WTC11 (cell line): ENCODE measurements around the gene IFI16. TPM values are rescaled to one million over a fixed set of nuclear protein-coding genes. Genes with fewer than 3 reads are reported as not detected.

Source experiments
- ATAC-seq: fragments of 200-7000 bp; cut with Tn5 transposase; 2 replicates; pipeline ENCODE4 v1.10.0; 2021; ENCODE audit warnings: mild to moderate bottlenecking, moderate library complexity
- CTCF ChIA-PET: fragments of 300-600 bp; sonication (Branson Sonifier 250); formaldehyde crosslinking; loops from one replicate; lab custom pipeline; 2021; ENCODE audit warnings: antibody characterized with exemption; lab: Charles Lee
- POLR2A ChIA-PET: fragments of 350-600 bp; sonication (Branson Sonifier 250); formaldehyde crosslinking; loops from one replicate; lab custom pipeline; 2021; ENCODE audit warnings: antibody characterized with exemption; lab: Charles Lee
- DNase-seq: peaks from one replicate; pipeline ENCODE4 v3.0.0; 2021; ENCODE audit warnings: low spot score
- H3K27ac Mint-ChIP-seq: 2 replicates; pipeline ENCODE4 v1.8.0; 2021; ENCODE audit warnings: mixed read lengths
- H3K27me3 Mint-ChIP-seq: 2 replicates; pipeline ENCODE4 v1.8.0; 2021; ENCODE audit warnings: low read depth, mild to moderate bottlenecking, moderate library complexity, mixed read lengths
- H3K36me3 Mint-ChIP-seq: 2 replicates; pipeline ENCODE4 v1.8.0; 2021; ENCODE audit warnings: mixed read lengths
- H3K4me1 Mint-ChIP-seq: 2 replicates; pipeline ENCODE4 v1.8.0; 2022; ENCODE audit warnings: mixed read lengths
- H3K4me3 Mint-ChIP-seq: 2 replicates; pipeline ENCODE4 v1.8.0; 2021; ENCODE audit warnings: mild to moderate bottlenecking, moderate library complexity, mixed read lengths
- H3K9me3 Mint-ChIP-seq: 2 replicates; pipeline ENCODE4 v1.8.0; 2021; ENCODE audit warnings: mixed read lengths
- ELF4 ChIP-seq: sonication (generic); formaldehyde crosslinking; IDR thresholded peaks from 2 replicates; pipeline ENCODE4 v1.8.1; 2022; ENCODE audit warnings: low read depth, mild to moderate bottlenecking, moderate library complexity, missing genetic modification reagents
- FOXK1 ChIP-seq: sonication (generic); formaldehyde crosslinking; IDR thresholded peaks from 2 replicates; pipeline ENCODE4 v1.8.0; 2022; ENCODE audit warnings: mild to moderate bottlenecking, moderate library complexity, missing genetic modification reagents
- GRHL2 ChIP-seq: fragments of 250-450 bp; sonication (Bioruptor Pico); IDR thresholded peaks from 2 replicates; pipeline ENCODE4 v1.8.0; 2022; ENCODE audit warnings: mild to moderate bottlenecking, moderate library complexity; ENCODE audit not compliant: insufficient replicate concordance, severe bottlenecking
- NFATC4 ChIP-seq: fragments of 250-450 bp; sonication (Bioruptor Pico); IDR thresholded peaks from 2 replicates; pipeline ENCODE4 v1.9.0; 2021; ENCODE audit warnings: mild to moderate bottlenecking
- OVOL2 ChIP-seq: fragments of 250-450 bp; sonication (Bioruptor Pico); IDR thresholded peaks from 2 replicates; pipeline ENCODE4 v1.9.0; 2021; ENCODE audit warnings: mild to moderate bottlenecking, borderline replicate concordance
- PRRX2 ChIP-seq: fragments of 250-450 bp; sonication (Bioruptor Pico); IDR thresholded peaks from 2 replicates; pipeline ENCODE4 v1.8.0; 2021; ENCODE audit warnings: mild to moderate bottlenecking
- RORB ChIP-seq: fragments of 250-450 bp; sonication (Bioruptor Pico); IDR thresholded peaks from 2 replicates; pipeline ENCODE4 v1.9.0; 2021; ENCODE audit warnings: mild to moderate bottlenecking
- SMAD3 ChIP-seq: sonication (generic); formaldehyde crosslinking; IDR thresholded peaks from 2 replicates; pipeline ENCODE4 v1.8.0; 2022; ENCODE audit warnings: missing genetic modification reagents, mild to moderate bottlenecking, borderline replicate concordance
- SOX15 ChIP-seq: fragments of 250-450 bp; sonication (Bioruptor Pico); IDR thresholded peaks from 2 replicates; pipeline ENCODE4 v1.9.0; 2021; ENCODE audit warnings: mild to moderate bottlenecking
- TCF7 ChIP-seq: sonication (generic); formaldehyde crosslinking; IDR thresholded peaks from 2 replicates; pipeline ENCODE4 v1.8.0; 2022; ENCODE audit warnings: mild to moderate bottlenecking, low read depth, missing genetic modification reagents, moderate library complexity
- TEAD1 ChIP-seq: sonication (generic); formaldehyde crosslinking; IDR thresholded peaks from 2 replicates; pipeline ENCODE4 v1.8.0; 2022; ENCODE audit warnings: mild to moderate bottlenecking, missing genetic modification reagents
- TP53 ChIP-seq: sonication (generic); formaldehyde crosslinking; IDR thresholded peaks from 2 replicates; pipeline ENCODE4 v1.8.1; 2023; ENCODE audit warnings: mild to moderate bottlenecking, missing genetic modification reagents
- ZBTB21 ChIP-seq: sonication (generic); formaldehyde crosslinking; IDR thresholded peaks from 2 replicates; pipeline ENCODE4 v1.8.1; 2023; ENCODE audit warnings: mild to moderate bottlenecking, missing genetic modification reagents, borderline replicate concordance
- ZNF121 ChIP-seq: sonication (generic); formaldehyde crosslinking; IDR thresholded peaks from 2 replicates; pipeline ENCODE4 v1.8.0; 2023; ENCODE audit warnings: missing genetic modification reagents
- ZNF263 ChIP-seq: sonication (generic); formaldehyde crosslinking; IDR thresholded peaks from 2 replicates; pipeline ENCODE4 v1.8.1; 2022; ENCODE audit warnings: low read depth, mild to moderate bottlenecking, moderate library complexity, missing genetic modification reagents
- ZNF281 ChIP-seq: sonication (generic); formaldehyde crosslinking; IDR thresholded peaks from 2 replicates; pipeline ENCODE4 v1.8.0; 2023; ENCODE audit warnings: mild to moderate bottlenecking, missing genetic modification reagents
- ZNF532 ChIP-seq: fragments of 250-450 bp; sonication (Bioruptor Pico); IDR thresholded peaks from 2 replicates; pipeline ENCODE4 v1.9.0; 2021; ENCODE audit warnings: mild to moderate bottlenecking, borderline replicate concordance
- total RNA-seq: library from RNA; stranded (reverse); gene quantifications from 3 replicates; pipeline ENCODE4 v1.2.3, GENCODE V29; 2021
- TF ChIP-seq, protein P1 (sequence below): sonication (generic); formaldehyde crosslinking; IDR thresholded peaks from 2 replicates; pipeline ENCODE4 v1.8.1; 2022; ENCODE audit warnings: missing genetic modification reagents, borderline replicate concordance
- TF ChIP-seq, protein P2 (sequence below): sonication (generic); formaldehyde crosslinking; IDR thresholded peaks from 2 replicates; pipeline ENCODE4 v1.8.1; 2023; ENCODE audit warnings: mild to moderate bottlenecking, missing genetic modification reagents
- TF ChIP-seq, protein P3 (sequence below): sonication (generic); formaldehyde crosslinking; IDR thresholded peaks from 2 replicates; pipeline ENCODE4 v1.8.1; 2023; ENCODE audit warnings: mild to moderate bottlenecking, missing genetic modification reagents, moderate library complexity
- TF ChIP-seq, protein P4 (sequence below): sonication (generic); formaldehyde crosslinking; IDR thresholded peaks from 2 replicates; pipeline ENCODE4 v1.8.1; 2023; ENCODE audit warnings: mild to moderate bottlenecking, moderate library complexity, missing genetic modification reagents

Gene IFI16
- total RNA-seq, 1 experiment from 2014 or later: 3.2 TPM

GRCh38 chr1:158979229-158979628, 30.5 kb upstream of the IFI16 start (continued):
- TF ChIP-seq, protein P1, sequence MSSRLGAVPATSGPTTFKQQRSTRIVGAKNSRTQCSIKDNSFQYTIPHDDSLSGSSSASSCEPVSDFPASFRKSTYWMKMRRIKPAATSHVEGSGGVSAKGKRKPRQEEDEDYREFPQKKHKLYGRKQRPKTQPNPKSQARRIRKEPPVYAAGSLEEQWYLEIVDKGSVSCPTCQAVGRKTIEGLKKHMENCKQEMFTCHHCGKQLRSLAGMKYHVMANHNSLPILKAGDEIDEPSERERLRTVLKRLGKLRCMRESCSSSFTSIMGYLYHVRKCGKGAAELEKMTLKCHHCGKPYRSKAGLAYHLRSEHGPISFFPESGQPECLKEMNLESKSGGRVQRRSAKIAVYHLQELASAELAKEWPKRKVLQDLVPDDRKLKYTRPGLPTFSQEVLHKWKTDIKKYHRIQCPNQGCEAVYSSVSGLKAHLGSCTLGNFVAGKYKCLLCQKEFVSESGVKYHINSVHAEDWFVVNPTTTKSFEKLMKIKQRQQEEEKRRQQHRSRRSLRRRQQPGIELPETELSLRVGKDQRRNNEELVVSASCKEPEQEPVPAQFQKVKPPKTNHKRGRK (CRISPR knock-in tag): no peak
- TF ChIP-seq NFATC4 (CRISPR knock-in tag) (no peak), ZNF532 (CRISPR knock-in tag) (no peak), ZNF263 (no peak), SMAD3 (CRISPR knock-in tag) (no peak), RORB (no peak), ELF4 (CRISPR knock-in tag) (no peak), ZBTB21 (no peak)
- TF ChIP-seq, protein P2, sequence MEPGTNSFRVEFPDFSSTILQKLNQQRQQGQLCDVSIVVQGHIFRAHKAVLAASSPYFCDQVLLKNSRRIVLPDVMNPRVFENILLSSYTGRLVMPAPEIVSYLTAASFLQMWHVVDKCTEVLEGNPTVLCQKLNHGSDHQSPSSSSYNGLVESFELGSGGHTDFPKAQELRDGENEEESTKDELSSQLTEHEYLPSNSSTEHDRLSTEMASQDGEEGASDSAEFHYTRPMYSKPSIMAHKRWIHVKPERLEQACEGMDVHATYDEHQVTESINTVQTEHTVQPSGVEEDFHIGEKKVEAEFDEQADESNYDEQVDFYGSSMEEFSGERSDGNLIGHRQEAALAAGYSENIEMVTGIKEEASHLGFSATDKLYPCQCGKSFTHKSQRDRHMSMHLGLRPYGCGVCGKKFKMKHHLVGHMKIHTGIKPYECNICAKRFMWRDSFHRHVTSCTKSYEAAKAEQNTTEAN (CRISPR knock-in tag): no peak
- TF ChIP-seq, protein P3, sequence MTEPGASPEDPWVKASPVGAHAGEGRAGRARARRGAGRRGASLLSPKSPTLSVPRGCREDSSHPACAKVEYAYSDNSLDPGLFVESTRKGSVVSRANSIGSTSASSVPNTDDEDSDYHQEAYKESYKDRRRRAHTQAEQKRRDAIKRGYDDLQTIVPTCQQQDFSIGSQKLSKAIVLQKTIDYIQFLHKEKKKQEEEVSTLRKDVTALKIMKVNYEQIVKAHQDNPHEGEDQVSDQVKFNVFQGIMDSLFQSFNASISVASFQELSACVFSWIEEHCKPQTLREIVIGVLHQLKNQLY (CRISPR knock-in tag): no peak
- TF ChIP-seq, all 79 proteins: peak for 0

GRCh38 chr1:158983235-158983634, 26.5 kb upstream of the IFI16 start:
- DNase-seq (no peak), ATAC-seq (no peak)
- peaks cover 50% of the 10 kb centered on the region for H3K9me3 Mint-ChIP-seq
- POLR2A ChIA-PET: no interaction called here
- peaks cover 14% of the 10 kb centered on the region for H3K36me3 Mint-ChIP-seq
- no peak overlapping the region for H3K27ac Mint-ChIP-seq
- no peak overlapping the region for H3K4me3 Mint-ChIP-seq
- 0 out of 2 replicates have a peak, but pooled peaks cover 4% of the 10 kb centered on the region for H3K4me1 Mint-ChIP-seq
- CTCF ChIA-PET: no interaction called here
- H3K27me3 Mint-ChIP-seq: no peaks in the 10 kb centered on the region
- no peak for TF ChIP-seq OVOL2 (CRISPR knock-in tag)
- TF ChIP-seq TP53 (CRISPR knock-in tag): no peak
- no peak for TF ChIP-seq TCF7 (CRISPR knock-in tag)
- TF ChIP-seq ZNF281 (CRISPR knock-in tag): no peak
- no peak for TF ChIP-seq SOX15
- TF ChIP-seq FOXK1 (CRISPR knock-in tag): no peak
- TF ChIP-seq, protein P4, sequence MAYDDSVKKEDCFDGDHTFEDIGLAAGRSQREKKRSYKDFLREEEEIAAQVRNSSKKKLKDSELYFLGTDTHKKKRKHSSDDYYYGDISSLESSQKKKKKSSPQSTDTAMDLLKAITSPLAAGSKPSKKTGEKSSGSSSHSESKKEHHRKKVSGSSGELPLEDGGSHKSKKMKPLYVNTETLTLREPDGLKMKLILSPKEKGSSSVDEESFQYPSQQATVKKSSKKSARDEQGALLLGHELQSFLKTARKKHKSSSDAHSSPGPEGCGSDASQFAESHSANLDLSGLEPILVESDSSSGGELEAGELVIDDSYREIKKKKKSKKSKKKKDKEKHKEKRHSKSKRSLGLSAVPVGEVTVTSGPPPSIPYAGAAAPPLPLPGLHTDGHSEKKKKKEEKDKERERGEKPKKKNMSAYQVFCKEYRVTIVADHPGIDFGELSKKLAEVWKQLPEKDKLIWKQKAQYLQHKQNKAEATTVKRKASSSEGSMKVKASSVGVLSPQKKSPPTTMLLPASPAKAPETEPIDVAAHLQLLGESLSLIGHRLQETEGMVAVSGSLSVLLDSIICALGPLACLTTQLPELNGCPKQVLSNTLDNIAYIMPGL (CRISPR knock-in tag): no peak
- no peak for TF ChIP-seq ZNF121 (CRISPR knock-in tag)
- no peak for TF ChIP-seq TEAD1 (CRISPR knock-in tag)
- no peak for TF ChIP-seq PRRX2
- no peak for TF ChIP-seq ZBTB21
- TF ChIP-seq, protein P1 (CRISPR knock-in tag): no peak
- no peak for TF ChIP-seq GRHL2 (CRISPR knock-in tag)
